Activated T-cell treated with anti-CD3 and anti-CD28 coated beads, Interleukin-2, amount 50 U/mL, for 24 hours (primary cell): ENCODE data around the gene ALCAM.

Experiments used
- DNase-seq: peaks from one replicate; pipeline ENCODE4 v3.0.0-alpha.2; 2020
- H3K27ac Mint-ChIP-seq: 2 replicates; pipeline ENCODE4 v1.8.0; 2020; ENCODE audit warnings: mild to moderate bottlenecking, mixed read lengths
- H3K27me3 Mint-ChIP-seq: 2 replicates; pipeline ENCODE4 v1.8.0; 2020; ENCODE audit warnings: mixed read lengths
- H3K36me3 Mint-ChIP-seq: 2 replicates; pipeline ENCODE4 v1.8.0; 2020; ENCODE audit warnings: low read depth, mixed read lengths
- H3K4me1 Mint-ChIP-seq: 2 replicates; pipeline ENCODE4 v1.8.0; 2020; ENCODE audit warnings: low read depth, mixed read lengths
- H3K4me3 Mint-ChIP-seq: 2 replicates; pipeline ENCODE4 v1.8.0; 2020; ENCODE audit warnings: mild to moderate bottlenecking, moderate library complexity, mixed read lengths
- H3K9me3 Mint-ChIP-seq: 2 replicates; pipeline ENCODE4 v1.8.0; 2020; ENCODE audit warnings: mixed read lengths

The ALCAM gene

DNA sequence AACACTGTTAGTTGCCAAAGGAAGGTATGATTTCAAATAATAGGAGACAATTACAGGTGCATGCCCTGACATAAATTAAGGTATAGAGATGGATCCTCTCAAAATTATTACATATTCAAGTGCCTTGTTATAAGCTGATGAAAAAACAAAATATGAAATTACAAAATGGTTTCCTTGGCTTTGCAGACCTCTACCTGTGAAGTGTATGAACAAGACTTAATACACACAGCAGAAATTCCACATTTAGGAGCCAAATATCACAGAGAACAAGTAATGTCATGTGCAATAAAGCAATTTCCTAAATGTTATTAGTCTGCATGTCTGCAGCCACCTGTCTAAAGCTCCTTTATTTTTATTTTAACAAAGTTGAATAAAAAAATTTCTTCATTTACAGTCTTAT is 151.5 kb downstream of the ALCAM start:
- no peaks in the 10 kb centered on the region for H3K36me3 Mint-ChIP-seq
- H3K4me1 Mint-ChIP-seq: peaks cover 3% of the 10 kb centered on the region
- DNase-seq: no peak
- H3K27ac Mint-ChIP-seq: no peak overlapping the region
- no peak overlapping the region for H3K4me3 Mint-ChIP-seq
- H3K9me3 Mint-ChIP-seq: no peaks in the 10 kb centered on the region
- peaks cover 2% of the 10 kb centered on the region for H3K27me3 Mint-ChIP-seq

DNA sequence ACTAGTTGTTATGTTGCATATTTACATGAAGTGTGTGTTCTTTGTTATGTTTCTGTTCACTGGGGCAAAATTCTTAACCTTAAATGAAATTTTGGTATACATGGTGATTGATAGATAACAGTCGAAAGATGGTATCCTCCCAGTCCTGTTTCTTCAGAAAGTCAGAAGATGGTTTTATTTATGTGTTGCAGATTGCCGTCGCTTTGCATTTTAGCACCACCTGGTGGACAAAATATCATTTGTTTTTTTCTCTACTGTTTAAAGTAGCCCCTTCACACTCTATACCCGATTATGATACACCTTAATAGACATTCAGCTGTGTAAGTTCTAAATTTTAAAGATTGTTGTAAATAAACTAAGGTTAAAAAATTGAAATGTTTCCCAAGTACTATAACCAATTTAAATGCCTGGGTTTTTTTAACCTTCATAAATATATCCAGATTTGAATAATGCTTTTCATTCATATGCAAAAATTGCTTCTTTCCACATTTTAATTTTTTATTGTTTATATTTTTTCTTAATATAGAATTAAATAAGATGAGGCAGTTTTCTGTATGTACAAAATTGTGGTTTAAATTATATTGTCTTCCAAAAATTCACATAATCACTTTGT is 152.2 kb downstream of the ALCAM start:
- H3K4me1 Mint-ChIP-seq: peaks cover 3% of the 10 kb centered on the region
- peaks cover 2% of the 10 kb centered on the region for H3K27me3 Mint-ChIP-seq
- no peak for DNase-seq
- no peaks in the 10 kb centered on the region for H3K36me3 Mint-ChIP-seq
- no peak overlapping the region for H3K27ac Mint-ChIP-seq
- no peaks in the 10 kb centered on the region for H3K9me3 Mint-ChIP-seq
- H3K4me3 Mint-ChIP-seq: no peak overlapping the region

DNA sequence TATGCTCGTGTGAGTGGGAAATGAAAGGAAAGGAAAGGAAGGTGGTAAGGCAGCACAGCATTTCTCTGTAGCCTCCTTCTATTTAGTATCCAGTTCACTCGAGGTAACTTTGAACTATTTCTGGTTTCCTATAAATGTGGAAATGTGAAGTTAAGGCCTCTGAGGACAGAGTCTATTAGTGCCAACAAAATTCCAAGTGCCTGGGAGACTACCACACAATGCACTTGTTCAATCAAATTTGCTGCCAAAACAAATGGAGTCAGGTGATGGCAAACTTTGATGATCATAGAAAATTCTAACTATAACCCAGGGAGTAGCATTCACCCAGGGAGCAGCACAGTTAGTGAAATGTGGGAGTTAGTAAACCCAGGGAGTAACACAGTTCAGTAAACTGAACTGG is 155.1 kb downstream of the ALCAM start:
- H3K4me1 Mint-ChIP-seq: peaks cover 12% of the 10 kb centered on the region
- H3K27me3 Mint-ChIP-seq: peaks cover 2% of the 10 kb centered on the region
- H3K36me3 Mint-ChIP-seq: no peaks in the 10 kb centered on the region
- no peak overlapping the region for H3K27ac Mint-ChIP-seq
- no peak for DNase-seq
- no peak overlapping the region for H3K4me3 Mint-ChIP-seq
- H3K9me3 Mint-ChIP-seq: no peaks in the 10 kb centered on the region

DNA sequence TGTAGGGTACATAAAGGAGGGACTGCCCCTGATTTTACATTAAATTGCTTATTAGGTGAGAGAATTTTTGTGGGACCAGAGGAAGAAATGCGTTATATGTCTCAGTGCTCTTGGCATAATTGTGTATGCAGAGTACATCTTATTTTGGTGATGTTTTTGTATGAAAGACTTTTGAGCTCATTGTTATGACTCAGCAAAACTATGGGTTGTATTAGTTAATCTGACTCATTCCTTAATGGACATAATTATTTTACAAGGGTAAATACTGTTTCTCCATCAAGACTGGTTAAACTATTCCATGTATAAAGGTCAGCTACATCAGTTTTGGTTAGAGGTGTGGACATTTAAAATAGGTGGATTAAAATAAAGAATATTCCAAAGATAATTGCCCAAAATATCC is 156.8 kb downstream of the ALCAM start:
- H3K4me1 Mint-ChIP-seq: peaks cover 30% of the 10 kb centered on the region
- H3K36me3 Mint-ChIP-seq: no peaks in the 10 kb centered on the region
- no peaks in the 10 kb centered on the region for H3K9me3 Mint-ChIP-seq
- no peak for DNase-seq
- peaks cover 2% of the 10 kb centered on the region for H3K27me3 Mint-ChIP-seq
- H3K4me3 Mint-ChIP-seq: no peak overlapping the region
- no peak overlapping the region for H3K27ac Mint-ChIP-seq

GRCh38 chr3:105525531-105525930 is 158.8 kb downstream of the ALCAM start:
- Mint-ChIP-seq H3K4me1 (peaks cover 31% of the 10 kb centered on the region), H3K36me3 (no peaks in the 10 kb centered on the region), H3K4me3 (no peak overlapping the region), H3K9me3 (no peaks in the 10 kb centered on the region), H3K27ac (no peak overlapping the region), H3K27me3 (no peaks in the 10 kb centered on the region)
- DNase-seq: no peak

DNA sequence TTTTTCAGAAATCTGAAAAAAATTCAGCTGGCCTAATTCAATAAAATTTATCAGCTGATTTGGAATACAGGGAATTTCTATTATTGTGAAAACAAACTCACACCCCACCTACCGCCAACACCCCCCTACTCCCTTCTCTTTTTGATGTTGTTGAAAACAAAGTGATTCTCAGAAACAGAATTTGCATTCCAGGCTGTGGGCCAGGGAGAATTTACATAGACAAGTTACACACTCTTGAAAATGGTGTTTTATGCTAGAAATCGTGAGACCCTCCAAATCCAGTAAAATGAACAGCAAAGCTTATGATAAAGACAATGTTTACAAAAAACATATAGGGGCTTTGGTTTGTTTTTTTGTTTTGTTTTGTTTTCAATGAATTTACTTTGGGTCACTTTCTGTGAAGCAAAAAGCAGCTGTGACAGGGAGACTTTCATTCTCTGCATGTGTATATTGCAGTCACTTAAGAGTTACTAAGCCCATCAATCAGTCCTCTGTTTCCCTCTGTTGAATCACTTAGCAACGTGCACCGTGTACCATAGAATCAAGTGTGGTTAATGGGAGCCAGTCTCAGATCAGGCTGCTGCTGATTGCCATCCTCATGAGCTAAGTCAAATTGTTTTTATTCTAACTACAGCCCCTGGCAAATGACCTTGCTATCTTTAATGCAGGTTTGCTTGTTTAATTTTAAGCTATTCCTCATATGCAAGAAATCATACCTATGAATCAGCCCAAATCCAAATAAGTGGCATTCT is 159.8 kb downstream of the ALCAM start:
- Mint-ChIP-seq H3K4me3 (no peak overlapping the region), H3K27ac (no peak overlapping the region), H3K27me3 (no peaks in the 10 kb centered on the region), H3K9me3 (no peaks in the 10 kb centered on the region), H3K36me3 (no peaks in the 10 kb centered on the region), H3K4me1 (peaks cover 31% of the 10 kb centered on the region)
- no peak for DNase-seq

GRCh38 chr3:105527535-105527934 is 160.8 kb downstream of the ALCAM start:
- Mint-ChIP-seq H3K36me3 (no peaks in the 10 kb centered on the region), H3K9me3 (no peaks in the 10 kb centered on the region), H3K27ac (no peak overlapping the region), H3K4me1 (peaks cover 31% of the 10 kb centered on the region), H3K27me3 (no peaks in the 10 kb centered on the region), H3K4me3 (no peak overlapping the region)
- DNase-seq: no peak

GRCh38 chr3:105527949-105528348 is 161.2 kb downstream of the ALCAM start:
- DNase-seq: no peak
- Mint-ChIP-seq H3K4me1 (peaks cover 31% of the 10 kb centered on the region), H3K4me3 (no peak overlapping the region), H3K36me3 (no peaks in the 10 kb centered on the region), H3K27me3 (no peaks in the 10 kb centered on the region), H3K9me3 (no peaks in the 10 kb centered on the region), H3K27ac (no peak overlapping the region)

DNA sequence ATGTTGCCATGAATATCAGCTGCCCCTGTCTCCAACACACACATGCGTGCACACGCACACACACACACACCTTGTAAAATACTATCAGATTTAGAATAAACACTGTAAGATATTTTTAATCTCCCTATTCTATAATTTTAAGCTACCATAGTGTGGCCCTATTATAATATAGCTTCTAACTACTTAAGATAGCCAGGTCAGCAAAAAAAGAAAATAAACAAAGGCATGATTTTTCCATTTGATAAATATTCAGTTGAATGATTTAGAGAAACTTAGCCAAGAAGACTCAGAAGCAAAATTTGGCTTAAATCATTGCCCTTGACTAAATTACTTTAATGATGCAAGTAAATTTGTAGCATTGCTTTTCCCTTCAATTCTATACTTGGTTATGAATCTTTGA is 162.2 kb downstream of the ALCAM start:
- Mint-ChIP-seq H3K9me3 (no peaks in the 10 kb centered on the region), H3K36me3 (no peaks in the 10 kb centered on the region), H3K27me3 (no peaks in the 10 kb centered on the region), H3K27ac (no peak overlapping the region), H3K4me1 (peaks cover 31% of the 10 kb centered on the region), H3K4me3 (no peak overlapping the region)
- no peak for DNase-seq

DNA sequence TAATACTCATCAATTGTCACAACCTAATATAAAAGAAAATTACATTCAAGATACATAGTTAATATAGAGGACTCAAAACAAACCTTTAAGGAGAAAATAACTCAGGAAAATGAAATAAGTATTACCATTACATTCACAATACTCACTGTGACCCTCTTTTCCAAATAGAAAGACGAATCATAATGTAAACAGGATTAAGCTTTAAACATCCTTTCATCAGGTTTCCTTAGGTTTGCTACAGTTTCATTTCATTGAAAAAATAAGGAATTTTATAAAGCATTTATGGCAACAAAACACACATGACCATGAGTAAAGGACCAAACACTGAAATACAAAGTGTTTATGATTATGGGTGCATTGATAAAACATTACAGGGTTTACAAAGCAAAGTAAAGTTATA is 162.7 kb downstream of the ALCAM start:
- Mint-ChIP-seq H3K9me3 (no peaks in the 10 kb centered on the region), H3K27me3 (no peaks in the 10 kb centered on the region), H3K4me1 (peaks cover 31% of the 10 kb centered on the region), H3K27ac (no peak overlapping the region), H3K4me3 (no peak overlapping the region), H3K36me3 (no peaks in the 10 kb centered on the region)
- DNase-seq: no peak

DNA sequence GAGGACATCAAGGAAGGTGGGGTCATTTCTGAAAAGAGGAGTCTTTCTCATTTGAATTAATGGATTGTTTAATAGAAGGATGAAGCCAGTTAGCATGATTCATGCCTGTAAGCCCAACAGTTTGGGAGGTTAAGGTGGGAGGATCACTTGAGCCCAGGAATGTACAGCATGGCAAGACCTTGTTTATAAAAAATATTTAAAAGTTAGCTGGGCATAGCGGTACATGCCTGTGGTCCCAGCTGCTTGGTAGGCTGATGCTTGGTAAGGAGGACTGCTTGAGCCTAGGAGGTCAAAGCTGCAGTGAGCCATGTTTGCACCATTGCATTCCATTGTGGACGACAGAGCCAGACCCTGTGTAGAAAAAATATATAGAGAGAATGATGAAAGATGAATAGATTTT is 165.5 kb downstream of the ALCAM start:
- DNase-seq: no peak
- peaks cover 17% of the 10 kb centered on the region for H3K4me1 Mint-ChIP-seq
- no peaks in the 10 kb centered on the region for H3K27me3 Mint-ChIP-seq
- no peak overlapping the region for H3K4me3 Mint-ChIP-seq
- H3K9me3 Mint-ChIP-seq: no peaks in the 10 kb centered on the region
- no peak overlapping the region for H3K27ac Mint-ChIP-seq
- H3K36me3 Mint-ChIP-seq: no peaks in the 10 kb centered on the region

DNA sequence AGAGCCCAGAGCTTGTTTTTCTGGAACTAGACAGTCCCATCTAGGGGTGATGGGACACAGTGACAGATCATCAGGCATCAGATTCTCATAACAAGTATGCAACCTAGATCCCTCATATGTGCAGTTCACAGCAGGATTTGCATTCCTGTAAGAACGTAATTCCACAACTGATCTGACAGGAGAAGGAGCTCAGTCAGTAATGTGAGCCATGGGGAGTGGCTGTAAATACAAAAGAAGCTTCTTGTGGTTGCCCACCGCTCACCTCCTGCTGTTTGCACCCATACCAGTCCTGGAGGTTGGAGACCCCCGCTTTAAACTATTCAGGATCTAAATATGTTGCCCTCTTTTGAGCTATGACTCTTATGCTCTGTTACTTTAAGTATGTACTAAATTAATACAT is 167.3 kb downstream of the ALCAM start:
- DNase-seq: no peak
- Mint-ChIP-seq H3K4me1 (no peaks in the 10 kb centered on the region), H3K9me3 (no peaks in the 10 kb centered on the region), H3K27ac (no peak overlapping the region), H3K27me3 (no peaks in the 10 kb centered on the region), H3K4me3 (no peak overlapping the region), H3K36me3 (no peaks in the 10 kb centered on the region)

DNA sequence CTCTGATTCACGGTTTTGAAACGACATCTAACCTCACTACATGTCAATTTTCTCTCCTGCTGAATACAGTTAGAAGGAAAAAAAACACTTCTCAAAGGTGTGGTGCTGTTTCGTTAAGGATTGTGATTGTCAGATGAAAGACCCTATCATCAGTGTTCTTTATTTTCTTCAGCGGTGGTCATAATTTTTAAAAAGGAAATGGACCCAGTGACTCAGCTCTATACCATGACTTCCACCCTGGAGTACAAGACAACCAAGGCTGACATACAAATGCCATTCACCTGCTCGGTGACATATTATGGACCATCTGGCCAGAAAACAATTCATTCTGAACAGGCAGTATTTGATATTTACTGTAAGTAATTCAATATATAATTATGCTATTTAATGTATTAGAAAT is 167.8 kb downstream of the ALCAM start:
- H3K27ac Mint-ChIP-seq: no peak overlapping the region
- H3K4me3 Mint-ChIP-seq: no peak overlapping the region
- DNase-seq: no peak
- no peaks in the 10 kb centered on the region for H3K36me3 Mint-ChIP-seq
- no peaks in the 10 kb centered on the region for H3K9me3 Mint-ChIP-seq
- H3K4me1 Mint-ChIP-seq: no peaks in the 10 kb centered on the region
- H3K27me3 Mint-ChIP-seq: no peaks in the 10 kb centered on the region

DNA sequence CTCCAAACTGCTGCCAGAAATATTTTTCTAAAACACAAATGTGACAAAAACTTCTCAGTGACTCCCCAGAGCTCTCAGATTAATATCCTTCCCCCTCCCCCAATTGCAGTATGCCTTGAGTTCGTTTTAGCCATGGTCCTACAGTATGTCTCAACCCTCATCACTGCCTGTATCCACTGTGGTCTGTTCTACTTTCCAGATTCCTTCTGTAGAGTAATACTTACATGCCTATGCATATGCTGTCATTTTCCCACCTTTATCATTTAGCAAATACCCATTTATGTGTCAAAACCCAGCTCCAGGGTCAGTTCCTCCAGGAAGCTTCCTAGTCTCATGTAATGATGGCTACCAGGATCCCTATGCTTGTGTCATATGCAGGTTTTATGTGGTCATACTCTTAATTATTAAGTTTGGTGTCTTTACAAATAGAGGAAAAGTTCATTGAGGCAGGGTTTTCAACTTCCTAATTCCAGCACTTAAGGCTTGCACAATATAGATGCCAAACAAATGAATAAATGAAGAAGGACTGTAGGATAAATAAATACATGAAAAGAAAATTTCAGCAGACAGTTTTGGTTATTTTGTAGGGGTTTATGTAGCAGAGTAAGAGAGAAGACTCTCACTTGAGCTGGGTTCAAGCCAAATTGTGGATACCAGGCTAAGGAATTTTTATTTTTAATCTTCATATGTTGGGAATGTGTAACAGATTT is 170.8 kb downstream of the ALCAM start:
- H3K9me3 Mint-ChIP-seq: no peaks in the 10 kb centered on the region
- peaks cover 9% of the 10 kb centered on the region for H3K36me3 Mint-ChIP-seq
- no peaks in the 10 kb centered on the region for H3K27me3 Mint-ChIP-seq
- H3K4me1 Mint-ChIP-seq: no peaks in the 10 kb centered on the region
- H3K4me3 Mint-ChIP-seq: no peak overlapping the region
- DNase-seq: no peak
- H3K27ac Mint-ChIP-seq: no peak overlapping the region

- H3K36me3 Mint-ChIP-seq: peaks cover 9% of the 10 kb centered on the region
- DNase-seq: no peak
- H3K27ac Mint-ChIP-seq: no peak overlapping the region
- H3K4me1 Mint-ChIP-seq: no peaks in the 10 kb centered on the region
- H3K4me3 Mint-ChIP-seq: no peak overlapping the region
- no peaks in the 10 kb centered on the region for H3K27me3 Mint-ChIP-seq
- no peaks in the 10 kb centered on the region for H3K9me3 Mint-ChIP-seq
These were observed 171.8 kb downstream of the ALCAM start for GRCh38 chr3:105538483-105538882.
